SK-N-SH treated with all-trans-retinoic acid at 6 μM for 48 hours (cell line): ENCODE data around the gene FAM114A2.

Source experiments
- ATAC-seq: fragments of 200-7000 bp; cut with Tn5 transposase; 3 replicates; pipeline ENCODE4 v1.9.1; 2020; ENCODE audit warnings: mild to moderate bottlenecking, moderate library complexity
- ARNTL ChIP-seq: fragments of 450-650 bp; formaldehyde crosslinking; IDR thresholded peaks from 2 replicates; pipeline ENCODE4 v1.5.0; 2020; ENCODE audit warnings: low read depth, mild to moderate bottlenecking, moderate library complexity, borderline replicate concordance
- BACH2 ChIP-seq: fragments of 250-450 bp; sonication (Bioruptor Pico); IDR thresholded peaks from 2 replicates; pipeline ENCODE4 v1.9.0; 2021; ENCODE audit warnings: mild to moderate bottlenecking, borderline replicate concordance
- CREB5 ChIP-seq: fragments of 250-450 bp; sonication (Bioruptor Pico); IDR thresholded peaks from 2 replicates; pipeline ENCODE4 v1.5.1; 2020; ENCODE audit warnings: low read depth, mild to moderate bottlenecking, moderate library complexity
- CSDC2 ChIP-seq: fragments of 250-450 bp; sonication (Bioruptor Pico); IDR thresholded peaks from 2 replicates; pipeline ENCODE4 v1.5.0; 2020; ENCODE audit warnings: mild to moderate bottlenecking, moderate library complexity
- ESRRG ChIP-seq: fragments of 250-450 bp; sonication (Bioruptor Pico); IDR thresholded peaks from 2 replicates; pipeline ENCODE4 v1.6.1; 2021; ENCODE audit warnings: mild to moderate bottlenecking
- GLIS3 ChIP-seq: fragments of 250-450 bp; sonication (Bioruptor Pico); IDR thresholded peaks from 2 replicates; pipeline ENCODE4 v1.5.0; 2020; ENCODE audit warnings: mild to moderate bottlenecking, moderate library complexity
- ISL1 ChIP-seq: fragments of 250-450 bp; sonication (Bioruptor Pico); IDR thresholded peaks from 2 replicates; pipeline ENCODE4 v2.1.2; 2022; ENCODE audit warnings: mild to moderate bottlenecking, moderate library complexity
- OSR1 ChIP-seq: fragments of 250-450 bp; sonication (Bioruptor Pico); IDR thresholded peaks from 2 replicates; pipeline ENCODE4 v1.8.0; 2022; ENCODE audit warnings: moderate library complexity, mild to moderate bottlenecking, inconsistent platforms
- PATZ1 ChIP-seq: fragments of 250-450 bp; sonication (Bioruptor Pico); IDR thresholded peaks from 2 replicates; pipeline ENCODE4 v1.8.0; 2020; ENCODE audit warnings: mild to moderate bottlenecking, moderate library complexity, borderline replicate concordance
- PPARA ChIP-seq: fragments of 250-450 bp; sonication (Bioruptor Pico); IDR thresholded peaks from 2 replicates; pipeline ENCODE4 v1.5.0; 2020; ENCODE audit warnings: mild to moderate bottlenecking, borderline replicate concordance
- RARB ChIP-seq: fragments of 250-450 bp; sonication (Bioruptor Pico); IDR thresholded peaks from 2 replicates; pipeline ENCODE4 v1.8.0; 2021; ENCODE audit warnings: mild to moderate bottlenecking, moderate library complexity
- SNAI2 ChIP-seq: fragments of 250-450 bp; sonication (Bioruptor Pico); IDR thresholded peaks from 2 replicates; pipeline ENCODE4 v1.5.0; 2020; ENCODE audit warnings: mild to moderate bottlenecking, moderate library complexity
- TCF4 ChIP-seq: fragments of 250-450 bp; sonication (Bioruptor Pico); IDR thresholded peaks from 2 replicates; pipeline ENCODE4 v1.8.0; 2021; ENCODE audit warnings: mild to moderate bottlenecking, moderate library complexity, borderline replicate concordance
- TOX ChIP-seq: fragments of 250-450 bp; sonication (Bioruptor Pico); IDR thresholded peaks from 2 replicates; pipeline ENCODE4 v1.8.0; 2021; ENCODE audit warnings: mild to moderate bottlenecking, moderate library complexity, borderline replicate concordance
- ZC3H10 ChIP-seq: fragments of 250-450 bp; sonication (Bioruptor Pico); IDR thresholded peaks from 2 replicates; pipeline ENCODE4 v1.5.1; 2021; ENCODE audit warnings: mild to moderate bottlenecking, moderate library complexity
- ZFP3 ChIP-seq: fragments of 250-450 bp; sonication (Bioruptor Pico); IDR thresholded peaks from 2 replicates; pipeline ENCODE4 v1.5.0; 2020; ENCODE audit warnings: mild to moderate bottlenecking, moderate library complexity
- ZFP30 ChIP-seq: fragments of 450-650 bp; formaldehyde crosslinking; IDR thresholded peaks from 2 replicates; pipeline ENCODE4 v1.5.0; 2022; ENCODE audit warnings: mild to moderate bottlenecking, moderate library complexity
- ZNF565 ChIP-seq: fragments of 450-650 bp; formaldehyde crosslinking; conservative IDR thresholded peaks from 2 replicates; pipeline ENCODE4 v1.5.0; 2020; ENCODE audit warnings: low read depth, mild to moderate bottlenecking, moderate library complexity
- ZNF70 ChIP-seq: fragments of 450-650 bp; formaldehyde crosslinking; IDR thresholded peaks from 2 replicates; pipeline ENCODE4 v1.5.0; 2020; ENCODE audit warnings: mild to moderate bottlenecking, moderate library complexity

The FAM114A2 gene

GRCh38 chr5:154038707-154039457 lies at the start of gene FAM114A2, which contains the start of gene MFAP3:
TSS of gene FAM114A2 (minus strand) at chr5:154038910. CDS start at chr5:154034953, 3,957 bp downstream.
TSS of gene MFAP3 (plus strand) at chr5:154038967. CDS start at chr5:154049723, 10,756 bp downstream.
- TF ChIP-seq ZFP3 = 0 out of 2 replicates have a peak, but pooled peaks have one; percentile 19
- TF ChIP-seq CREB5 = no peak
- peak; percentile 100 for ATAC-seq

DNA sequence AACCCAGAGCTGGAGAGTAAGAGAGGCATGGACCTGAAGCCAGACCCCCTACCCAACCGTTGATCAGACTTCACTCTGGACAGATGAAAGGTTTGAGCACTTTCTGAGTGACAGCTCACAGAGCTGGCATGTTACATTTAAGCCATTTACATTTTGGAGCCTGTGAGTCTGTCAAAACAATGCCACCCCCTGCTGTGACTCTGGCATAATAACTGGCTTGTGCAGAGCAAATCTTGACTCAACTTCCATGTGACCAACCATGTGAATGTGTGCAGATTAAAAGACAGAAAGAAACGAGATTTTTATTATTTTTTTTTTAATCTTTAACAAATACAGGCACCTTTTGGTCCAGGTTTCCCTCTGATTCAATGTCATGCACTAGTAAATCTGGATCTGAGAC lies 48.5 kb upstream of the FAM114A2 start:
- TF ChIP-seq TOX (no peak), CSDC2 (no peak), OSR1 (CRISPR knock-in tag) (no peak), RARB (CRISPR knock-in tag) (no peak), CREB5 (no peak), GLIS3 (CRISPR knock-in tag) (no peak), ISL1 (CRISPR knock-in tag) (no peak), BACH2 (CRISPR knock-in tag) (no peak), ZC3H10 (CRISPR knock-in tag) (no peak), PPARA (CRISPR knock-in tag) (no peak), ZFP30 (CRISPR knock-in tag) (no peak), PATZ1 (CRISPR knock-in tag) (no peak), ZNF565 (CRISPR knock-in tag) (no peak), ZNF70 (CRISPR knock-in tag) (no peak), ESRRG (no peak), TCF4 (CRISPR knock-in tag) (no peak), ARNTL (CRISPR knock-in tag) (no peak)
- TF ChIP-seq, all 23 proteins: peak for 0
- no peak for ATAC-seq

DNA sequence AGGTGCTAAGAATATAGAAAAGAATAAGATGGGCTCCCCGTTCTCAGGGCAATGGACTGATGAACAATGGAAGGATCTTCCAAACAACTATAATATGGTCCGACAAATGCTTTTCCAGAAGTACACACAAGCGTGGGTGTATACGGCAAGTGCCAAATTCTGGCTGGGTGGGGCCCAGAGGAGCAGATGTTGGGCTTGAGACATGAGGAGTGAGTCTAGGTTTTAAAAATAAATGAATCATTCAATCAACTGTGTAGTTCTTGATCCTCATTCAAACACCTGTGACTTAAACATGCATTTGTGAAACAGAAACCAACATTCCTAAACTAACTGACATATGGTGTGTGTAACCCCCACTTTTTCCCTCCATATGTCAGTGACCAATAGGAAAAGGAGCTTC lies 47.9 kb upstream of the FAM114A2 start:
- no peak for ATAC-seq
- TF ChIP-seq CSDC2 (no peak), PATZ1 (CRISPR knock-in tag) (no peak), BACH2 (CRISPR knock-in tag) (no peak), RARB (CRISPR knock-in tag) (no peak), ZFP30 (CRISPR knock-in tag) (no peak)
- TF ChIP-seq, all 23 proteins: peak for 0

DNA sequence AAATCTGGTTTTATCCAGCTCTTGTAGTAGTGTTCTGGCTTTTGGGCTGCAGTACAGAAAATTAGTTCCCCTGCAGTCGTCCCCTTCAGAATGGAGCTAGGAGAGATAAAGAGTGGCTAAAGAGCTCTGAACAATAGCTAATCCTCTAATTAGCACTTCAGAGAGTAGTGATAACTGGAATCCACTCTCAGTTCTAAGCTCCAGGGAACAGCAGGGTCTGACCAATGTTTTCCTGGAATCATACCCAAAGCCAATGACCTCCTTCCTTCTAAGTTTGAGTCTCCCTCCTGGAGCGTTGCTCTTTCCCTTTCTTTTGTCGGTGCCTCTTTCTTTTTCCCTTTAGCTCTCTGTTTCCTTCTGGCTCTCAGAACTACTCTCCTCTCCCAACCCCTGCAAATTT lies 47.4 kb upstream of the FAM114A2 start:
- TF ChIP-seq CSDC2 = no peak
- no peak for TF ChIP-seq OSR1 (CRISPR knock-in tag)
- TF ChIP-seq TCF4 (CRISPR knock-in tag) = no peak
- TF ChIP-seq SNAI2 (CRISPR knock-in tag) = no peak
- TF ChIP-seq ZNF565 (CRISPR knock-in tag) = no peak
- TF ChIP-seq PATZ1 (CRISPR knock-in tag) = no peak
- ATAC-seq = no peak
